Kidney (tissue), 14 donors: Measurements from ENCODE around the gene DIO2. TPM values are rescaled to one million over a fixed set of nuclear protein-coding genes. Genes with fewer than 3 reads are reported as not detected.

Source experiments
- DNase-seq, 5 donors: peaks; one replicate each; pipeline ENCODE4 v3.0.0-alpha.2; 2013 to 2020
- FAIRE-seq: peaks from 2 replicates; lab custom pipeline; 2012; peaks lifted over from hg19 to GRCh38; lab: Jason Lieb, UNC
- H3K27ac ChIP-seq, 2 donors: one replicate each; pipeline ENCODE4 v1.7.0; 2013; ENCODE audit warnings: low read depth in 2 of 2, low read length in 2 of 2, inconsistent platforms in 1 of 2
- H3K27me3 ChIP-seq: one replicate; pipeline ENCODE4 v1.7.1; 2013; ENCODE audit warnings: low read length, inconsistent platforms; ENCODE audit not compliant: control insufficient read depth, insufficient read depth
- H3K36me3 ChIP-seq, 3 donors: one replicate each; pipeline versions ENCODE4 v1.7.0 to v1.7.1; 2013; ENCODE audit warnings: low read length in 3 of 3, control low read depth in 1 of 3, inconsistent platforms in 1 of 3; ENCODE audit not compliant: insufficient read depth in 3 of 3, control insufficient read depth in 2 of 3
- H3K4me1 ChIP-seq, 3 donors: one replicate each; pipeline versions ENCODE4 v1.7.0 to v1.7.1; 2013; ENCODE audit warnings: low read length in 3 of 3, inconsistent platforms in 1 of 3, low read depth in 1 of 3; ENCODE audit not compliant: control insufficient read depth in 2 of 3, insufficient read depth in 2 of 3
- H3K4me3 ChIP-seq, 3 donors: one replicate each; pipeline versions ENCODE4 v1.7.0 to v1.8.1; 2013; ENCODE audit warnings: low read length in 3 of 3, control low read depth in 1 of 3, inconsistent platforms in 1 of 3
- H3K9ac ChIP-seq, 3 donors: one replicate each; pipeline versions ENCODE4 v1.7.0 to v1.7.1; 2013; ENCODE audit warnings: low read length in 3 of 3, control low read depth in 1 of 3, inconsistent platforms in 1 of 3
- H3K9me3 ChIP-seq, 3 donors: one replicate each; pipeline versions ENCODE4 v1.7.0 to v1.7.1; 2013; ENCODE audit warnings: low read length in 3 of 3, control low read depth in 1 of 3, inconsistent platforms in 1 of 3; ENCODE audit not compliant: control insufficient read depth in 2 of 3, insufficient read depth in 1 of 3
- CTCF ChIP-seq: IDR thresholded peaks from 3 replicates; pipeline ENCODE4 v1.5.1; 2012; ENCODE audit warnings: mild to moderate bottlenecking, moderate library complexity, borderline replicate concordance; ENCODE audit not compliant: insufficient read depth; ENCODE audit errors: extremely low read depth
- intact Hi-C: fragments of 100-400 bp; cut with DNase I; formaldehyde crosslinking; loops from one replicate; pipeline ENCODE4 v1.11.1; 2022
- polyA plus RNA-seq: library from polyadenylated mRNA; stranded (reverse); fragments of 350-450 nt; fragmentation: Illumina TruSeq; extraction: RNeasy Lipid Tissue Mini Kit (QIAGEN cat#74804); gene quantifications from one replicate; pipeline ENCODE4 v1.2.3, GENCODE V29; 2014; ENCODE audit warnings: low read depth, low replicate concordance; ENCODE audit not compliant: insufficient read depth
- total RNA-seq: library from RNA; stranded (reverse); fragmentation: NEBNext Ultra II Directional; extraction: Animal tissue kit (Norgen Biotek cat#: 25700); gene quantifications from one replicate; pipeline ENCODE4 v1.2.1, GENCODE V29; 2021
- donor health status: control.
- donor health status: control.
- donor health status: control.
- donor health status: control.
- donor health status: control.
- donor health status: DM: yes; HTN: yes; CAD: no.
- donor health status: Normal renal cell carcinoma (clear cell type).

Gene DIO2
- total and polyA plus RNA-seq, 2 donors from 2014 or later = 0.38 to 2.3 TPM

GRCh38 chr14:80152763-80153162, 58.5 kb downstream of the DIO2 start:
- no peak for FAIRE-seq
- Histone ChIP-seq H3K9me3 (no peaks in the 10 kb centered on the region), H3K27ac (no peak overlapping the region), H3K9ac (no peak overlapping the region), H3K4me1 (no peaks in the 10 kb centered on the region), H3K27me3 (no peaks in the 10 kb centered on the region), H3K36me3 (no peaks in the 10 kb centered on the region), H3K4me3 (no peak overlapping the region)
- no peak for DNase-seq
- TF ChIP-seq CTCF = no peak
- intact Hi-C loops = no loop called here

DNA sequence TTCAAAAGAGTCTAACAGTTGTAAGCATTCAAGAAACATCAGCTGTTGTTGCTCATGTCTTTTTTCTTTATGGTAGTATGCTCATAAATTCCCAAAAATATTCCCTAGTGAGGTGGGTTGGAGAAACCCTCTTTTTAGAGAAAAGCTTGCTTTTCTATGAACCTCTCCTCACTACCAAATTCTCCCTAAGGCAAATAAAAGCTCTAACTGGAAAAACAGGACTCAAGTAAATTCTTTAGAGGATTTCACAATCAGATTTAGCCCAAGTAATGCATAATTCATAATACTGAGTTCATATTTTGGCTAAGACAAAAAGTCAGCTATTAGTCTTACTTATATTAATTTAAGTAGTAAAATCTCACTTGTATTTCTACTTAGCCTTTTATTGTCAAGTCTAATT, 59.1 kb downstream of the DIO2 start:
- Histone ChIP-seq H3K27ac (no peak overlapping the region), H3K9ac (no peak overlapping the region), H3K4me1 (no peaks in the 10 kb centered on the region), H3K9me3 (no peaks in the 10 kb centered on the region), H3K4me3 (no peak overlapping the region), H3K27me3 (no peaks in the 10 kb centered on the region), H3K36me3 (no peaks in the 10 kb centered on the region)
- DNase-seq (peak in 2 of 5 donors; percentile 48 to 57), FAIRE-seq (no peak)
- intact Hi-C loops = no loop called here
- no peak for TF ChIP-seq CTCF

- H3K4me1 ChIP-seq = no peaks in the 10 kb centered on the region
- H3K36me3 ChIP-seq = no peaks in the 10 kb centered on the region
- intact Hi-C loops = no loop called here
- no peak for FAIRE-seq
- no peak overlapping the region for H3K4me3 ChIP-seq
- no peaks in the 10 kb centered on the region for H3K27me3 ChIP-seq
- no peak for DNase-seq
- H3K27ac ChIP-seq = no peak overlapping the region
- no peak for TF ChIP-seq CTCF
- no peak overlapping the region for H3K9ac ChIP-seq
- H3K9me3 ChIP-seq = no peaks in the 10 kb centered on the region
These were observed 61.0 kb downstream of the DIO2 start for GRCh38 chr14:80150301-80150700.
